ENCODE data around the gene SH3BGRL.

DNA sequence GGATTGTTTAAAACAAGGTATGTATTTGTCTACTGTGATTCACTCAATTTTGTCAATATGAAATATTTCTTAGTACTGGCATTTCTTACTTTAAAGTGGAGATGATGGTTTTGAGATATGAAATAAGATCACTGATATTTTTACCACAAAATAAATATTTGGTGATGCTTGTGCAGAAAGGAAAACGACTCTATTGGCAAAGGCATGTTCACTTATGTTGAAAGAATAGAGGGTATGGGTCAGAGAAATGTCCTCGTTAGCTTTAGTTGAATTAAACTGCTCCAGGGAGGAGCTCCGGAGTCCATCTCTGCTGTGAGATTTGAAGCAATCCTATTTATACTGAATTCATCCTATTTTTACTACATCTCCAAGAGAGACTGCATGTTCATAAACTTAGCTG, 84.2 kb downstream of the SH3BGRL start:
- TF ChIP-seq, protein P1, sequence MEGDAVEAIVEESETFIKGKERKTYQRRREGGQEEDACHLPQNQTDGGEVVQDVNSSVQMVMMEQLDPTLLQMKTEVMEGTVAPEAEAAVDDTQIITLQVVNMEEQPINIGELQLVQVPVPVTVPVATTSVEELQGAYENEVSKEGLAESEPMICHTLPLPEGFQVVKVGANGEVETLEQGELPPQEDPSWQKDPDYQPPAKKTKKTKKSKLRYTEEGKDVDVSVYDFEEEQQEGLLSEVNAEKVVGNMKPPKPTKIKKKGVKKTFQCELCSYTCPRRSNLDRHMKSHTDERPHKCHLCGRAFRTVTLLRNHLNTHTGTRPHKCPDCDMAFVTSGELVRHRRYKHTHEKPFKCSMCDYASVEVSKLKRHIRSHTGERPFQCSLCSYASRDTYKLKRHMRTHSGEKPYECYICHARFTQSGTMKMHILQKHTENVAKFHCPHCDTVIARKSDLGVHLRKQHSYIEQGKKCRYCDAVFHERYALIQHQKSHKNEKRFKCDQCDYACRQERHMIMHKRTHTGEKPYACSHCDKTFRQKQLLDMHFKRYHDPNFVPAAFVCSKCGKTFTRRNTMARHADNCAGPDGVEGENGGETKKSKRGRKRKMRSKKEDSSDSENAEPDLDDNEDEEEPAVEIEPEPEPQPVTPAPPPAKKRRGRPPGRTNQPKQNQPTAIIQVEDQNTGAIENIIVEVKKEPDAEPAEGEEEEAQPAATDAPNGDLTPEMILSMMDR (IDR thresholded peaks at IDR 0.05) = no peak
- TF ChIP-seq POLR2A (IDR thresholded peaks at IDR 0.05) (no peak), EP300 (IDR thresholded peaks at IDR 0.05; ENCODE audit: low read depth) (no peak), POLR2AphosphoS5 (IDR thresholded peaks at IDR 0.05) (no peak)

All from transverse colon (tissue), 4 donors.